DMS79 treated with DMSO at 0.1 percent for 48 hours (cell line): Measurements from ENCODE around the gene ERFL.

Experiments
- DNase-seq: peaks from one replicate; lab custom pipeline; 2025; lab: John Stamatoyannopoulos, UW

The ERFL gene

GRCh38 chr19:41859213-41859617 lies 69.0 kb downstream of the ERFL start:
- no peak for DNase-seq
